ENCODE data around the gene PLPP4.

DNA sequence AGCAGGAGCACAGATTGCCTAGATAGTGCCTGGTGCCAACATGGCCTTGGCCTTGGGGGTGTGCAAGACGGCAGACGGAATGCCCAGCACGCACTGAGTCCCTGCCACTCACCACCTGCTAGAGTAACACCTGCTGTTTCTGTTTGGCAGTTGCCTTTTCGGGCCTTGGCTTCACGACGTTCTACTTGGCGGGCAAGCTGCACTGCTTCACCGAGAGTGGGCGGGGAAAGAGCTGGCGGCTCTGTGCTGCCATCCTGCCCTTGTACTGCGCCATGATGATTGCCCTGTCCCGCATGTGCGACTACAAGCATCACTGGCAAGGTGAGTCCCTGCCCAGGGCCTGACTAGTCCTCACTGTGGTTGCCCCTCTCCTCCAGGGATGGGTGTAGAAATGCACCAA is 118.0 kb downstream of the PLPP4 start:
- TF ChIP-seq EZH2phosphoT487 (IDR thresholded peaks at IDR 0.05; ENCODE audit: borderline replicate concordance, low read length) = no peak
- TF ChIP-seq, protein P1, sequence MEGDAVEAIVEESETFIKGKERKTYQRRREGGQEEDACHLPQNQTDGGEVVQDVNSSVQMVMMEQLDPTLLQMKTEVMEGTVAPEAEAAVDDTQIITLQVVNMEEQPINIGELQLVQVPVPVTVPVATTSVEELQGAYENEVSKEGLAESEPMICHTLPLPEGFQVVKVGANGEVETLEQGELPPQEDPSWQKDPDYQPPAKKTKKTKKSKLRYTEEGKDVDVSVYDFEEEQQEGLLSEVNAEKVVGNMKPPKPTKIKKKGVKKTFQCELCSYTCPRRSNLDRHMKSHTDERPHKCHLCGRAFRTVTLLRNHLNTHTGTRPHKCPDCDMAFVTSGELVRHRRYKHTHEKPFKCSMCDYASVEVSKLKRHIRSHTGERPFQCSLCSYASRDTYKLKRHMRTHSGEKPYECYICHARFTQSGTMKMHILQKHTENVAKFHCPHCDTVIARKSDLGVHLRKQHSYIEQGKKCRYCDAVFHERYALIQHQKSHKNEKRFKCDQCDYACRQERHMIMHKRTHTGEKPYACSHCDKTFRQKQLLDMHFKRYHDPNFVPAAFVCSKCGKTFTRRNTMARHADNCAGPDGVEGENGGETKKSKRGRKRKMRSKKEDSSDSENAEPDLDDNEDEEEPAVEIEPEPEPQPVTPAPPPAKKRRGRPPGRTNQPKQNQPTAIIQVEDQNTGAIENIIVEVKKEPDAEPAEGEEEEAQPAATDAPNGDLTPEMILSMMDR (IDR thresholded peaks at IDR 0.05; ENCODE audit: low read depth, low read length, poor library complexity, severe bottlenecking) = no peak
